Daoy (cell line): Measurements from ENCODE around the gene SELENOP. TPM values are rescaled to one million over a fixed set of nuclear protein-coding genes. Genes with fewer than 3 reads are reported as not detected.

ENCODE experiments used
- total RNA-seq: library from RNA; depleted of rRNA; stranded (reverse); fragments of >200 nt; shearing (Covaris generic); gene quantifications from 2 replicates; pipeline ENCODE4 v1.2.3, GENCODE V29; 2014; rRNA removed

SELENOP gene
- total RNA-seq, 1 experiment from 2014 or later = not detected

Other genes starting within 250 kb of the SELENOP start
- 5.2 and 7.2 TPM in 2 replicates for gene CCDC152, start 55.1 kb downstream of the SELENOP start, total RNA-seq
- gene ANXA2R, start 228.4 kb upstream of the SELENOP start, total RNA-seq = 2.9 TPM in 2 replicates